Mesendoderm (in vitro differentiated cells): ENCODE data around the gene C1orf174.

Experiments used
- DNase-seq: peaks from one replicate; pipeline ENCODE4 v3.0.0; 2013
- H2AK5ac ChIP-seq: 2 replicates; pipeline ENCODE4 v1.6.1; 2013; ENCODE audit warnings: low read length, inconsistent platforms
- H2BK120ac ChIP-seq: 2 replicates; pipeline ENCODE4 v1.6.1; 2013; ENCODE audit warnings: low read depth, mild to moderate bottlenecking, low read length, moderate library complexity, mixed read lengths
- H2BK15ac ChIP-seq: replicated peaks from 2 replicates; pipeline ENCODE4 v1.6.1; 2013; ENCODE audit warnings: low read depth, mild to moderate bottlenecking, moderate library complexity
- H2BK5ac ChIP-seq: 2 replicates; pipeline ENCODE4 v1.6.1; 2013; ENCODE audit warnings: low read length, inconsistent platforms
- H3K18ac ChIP-seq: 2 replicates; pipeline ENCODE4 v1.6.1; 2013; ENCODE audit warnings: mild to moderate bottlenecking, low read length, mixed read lengths
- H3K23ac ChIP-seq: one replicate; pipeline ENCODE4 v1.6.1; 2013; ENCODE audit warnings: low read length
- H3K27ac ChIP-seq: 2 replicates; pipeline ENCODE4 v1.5.1; 2013; ENCODE audit warnings: low read depth, mild to moderate bottlenecking, inconsistent platforms, low read length, moderate library complexity
- H3K27me3 ChIP-seq: 2 replicates; pipeline ENCODE4 v1.6.1; 2013; ENCODE audit warnings: low read length, control low read depth, mild to moderate bottlenecking, inconsistent platforms; ENCODE audit not compliant: insufficient read depth, poor library complexity
- H3K36me3 ChIP-seq: 2 replicates; pipeline ENCODE4 v1.6.1; 2013; ENCODE audit warnings: low read length, inconsistent platforms; ENCODE audit not compliant: control insufficient read depth, insufficient read depth
- H3K4ac ChIP-seq: one replicate; pipeline ENCODE4 v1.6.1; 2013; ENCODE audit warnings: low read depth, mild to moderate bottlenecking, low read length, moderate library complexity
- H3K4me1 ChIP-seq: 2 replicates; pipeline ENCODE4 v1.6.1; 2013; ENCODE audit warnings: low read depth, low read length, inconsistent platforms; ENCODE audit not compliant: control insufficient read depth
- H3K4me2 ChIP-seq: 2 replicates; pipeline ENCODE4 v1.6.1; 2013; ENCODE audit warnings: low read length
- H3K4me3 ChIP-seq: 2 replicates; pipeline ENCODE4 v1.5.1; 2013; ENCODE audit warnings: mild to moderate bottlenecking, low read length
- H3K56ac ChIP-seq: one replicate; pipeline ENCODE4 v1.6.1; 2013; ENCODE audit warnings: low read length
- H3K79me1 ChIP-seq: 2 replicates; pipeline ENCODE4 v1.6.1; 2013; ENCODE audit warnings: low read length, inconsistent platforms
- H3K79me2 ChIP-seq: 2 replicates; pipeline ENCODE4 v1.6.1; 2013; ENCODE audit warnings: mild to moderate bottlenecking, low read length; ENCODE audit not compliant: control insufficient read depth, insufficient read depth
- H3K9ac ChIP-seq: 2 replicates; pipeline ENCODE4 v1.6.1; 2013; ENCODE audit warnings: low read length, inconsistent platforms
- H4K5ac ChIP-seq: one replicate; pipeline ENCODE4 v1.6.1; 2013; ENCODE audit warnings: low read length
- H4K8ac ChIP-seq: one replicate; pipeline ENCODE4 v1.6.1; 2013; ENCODE audit warnings: low read depth, mild to moderate bottlenecking, control low read depth, low read length, moderate library complexity
- WGBS: extraction: QIAGEN DNeasy Blood & Tissue Kit; methylation state at CpG from one replicate; pipeline ENCODE4 v1.1.7; 2013; ENCODE audit warnings: low lambda C conversion rate, missing lambda C conversion rate; ENCODE audit not compliant: insufficient coverage; ENCODE audit errors: extremely low coverage; 5-methylcytosine and 5-hydroxymethylcytosine counted together

The C1orf174 gene

GRCh38 chr1:3872546-3872945, 27.5 kb downstream of the C1orf174 start:
- no peak for DNase-seq
- no CpG with 5 or more reads among the region's 8 CpGs for WGBS
- Histone ChIP-seq H3K79me1 (no peaks in the 10 kb centered on the region), H3K56ac (no peak overlapping the region), H2BK15ac (no peak overlapping the region), H3K9ac (no peak overlapping the region), H3K4me2 (no peak overlapping the region), H3K27ac (no peak overlapping the region), H2BK120ac (no peak overlapping the region), H3K36me3 (no peaks in the 10 kb centered on the region), H3K4me3 (no peak overlapping the region), H2AK5ac (no peak overlapping the region), H3K23ac (no peak overlapping the region), H3K79me2 (no peaks in the 10 kb centered on the region), H4K8ac (no peak overlapping the region), H3K18ac (no peak overlapping the region), H2BK5ac (no peak overlapping the region), H3K4ac (no peak overlapping the region), H4K5ac (no peak overlapping the region), H3K27me3 (no peaks in the 10 kb centered on the region), H3K4me1 (no peaks in the 10 kb centered on the region)

DNA sequence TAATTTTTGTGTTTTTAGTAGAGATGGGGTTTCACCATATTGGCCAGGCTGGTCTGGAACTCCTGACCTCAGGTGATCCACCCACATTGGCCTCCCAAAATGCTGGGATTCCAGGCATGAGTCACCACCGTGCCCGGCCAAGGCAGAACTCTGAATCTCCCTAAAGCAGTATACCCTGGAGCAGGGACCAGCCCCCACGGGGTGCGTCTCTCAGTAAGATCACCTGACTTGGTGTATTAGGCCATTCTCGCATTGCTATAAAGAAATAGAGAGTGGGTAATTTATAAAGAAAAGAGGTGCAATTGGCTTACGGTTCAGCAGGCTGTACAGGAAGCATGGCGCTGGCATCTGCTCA, 28.6 kb downstream of the C1orf174 start:
- H3K27me3 ChIP-seq = no peaks in the 10 kb centered on the region
- no peak overlapping the region for H2AK5ac ChIP-seq
- no peak overlapping the region for H3K4ac ChIP-seq
- H3K79me2 ChIP-seq = no peaks in the 10 kb centered on the region
- DNase-seq = no peak
- H3K4me3 ChIP-seq = no peak overlapping the region
- H3K23ac ChIP-seq = no peak overlapping the region
- H3K56ac ChIP-seq = no peak overlapping the region
- no peaks in the 10 kb centered on the region for H3K79me1 ChIP-seq
- H3K18ac ChIP-seq = no peak overlapping the region
- no peak overlapping the region for H2BK120ac ChIP-seq
- H3K27ac ChIP-seq = no peak overlapping the region
- H3K4me2 ChIP-seq = no peak overlapping the region
- H4K5ac ChIP-seq = no peak overlapping the region
- no peak overlapping the region for H4K8ac ChIP-seq
- H2BK15ac ChIP-seq = no peak overlapping the region
- H3K36me3 ChIP-seq = no peaks in the 10 kb centered on the region
- no peaks in the 10 kb centered on the region for H3K4me1 ChIP-seq
- no CpG with 5 or more reads among the region's 7 CpGs for WGBS
- no peak overlapping the region for H2BK5ac ChIP-seq
- no peak overlapping the region for H3K9ac ChIP-seq

DNA sequence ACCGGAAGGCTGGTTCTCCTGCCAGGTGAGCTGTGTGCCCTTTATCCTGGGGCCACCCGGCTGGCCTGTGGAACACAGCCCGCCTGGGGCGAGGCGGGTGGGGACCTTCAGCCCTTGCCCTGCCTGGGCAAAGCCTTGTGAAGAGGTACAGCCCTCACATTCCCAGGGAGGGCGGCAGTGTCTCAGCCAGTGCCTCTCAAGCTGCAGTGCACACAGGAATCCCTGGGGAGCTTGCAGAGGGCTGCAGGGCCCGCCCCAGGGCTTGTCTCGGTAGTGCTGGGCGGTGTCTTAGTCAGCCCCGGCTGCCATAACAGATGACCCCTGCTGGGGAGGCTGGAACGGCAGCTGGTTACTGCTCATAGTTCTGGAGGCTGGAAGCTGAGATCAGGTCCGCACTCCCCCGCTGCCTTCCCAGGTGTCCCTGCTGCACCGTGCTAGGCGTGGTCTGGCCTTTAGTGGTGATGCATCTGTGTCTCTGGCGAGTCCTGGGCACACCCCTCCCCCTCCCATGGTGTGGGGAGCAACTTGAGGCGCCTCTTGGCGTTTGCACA, 30.2 kb downstream of the C1orf174 start:
- no CpG with 5 or more reads among the region's 18 CpGs for WGBS

DNA sequence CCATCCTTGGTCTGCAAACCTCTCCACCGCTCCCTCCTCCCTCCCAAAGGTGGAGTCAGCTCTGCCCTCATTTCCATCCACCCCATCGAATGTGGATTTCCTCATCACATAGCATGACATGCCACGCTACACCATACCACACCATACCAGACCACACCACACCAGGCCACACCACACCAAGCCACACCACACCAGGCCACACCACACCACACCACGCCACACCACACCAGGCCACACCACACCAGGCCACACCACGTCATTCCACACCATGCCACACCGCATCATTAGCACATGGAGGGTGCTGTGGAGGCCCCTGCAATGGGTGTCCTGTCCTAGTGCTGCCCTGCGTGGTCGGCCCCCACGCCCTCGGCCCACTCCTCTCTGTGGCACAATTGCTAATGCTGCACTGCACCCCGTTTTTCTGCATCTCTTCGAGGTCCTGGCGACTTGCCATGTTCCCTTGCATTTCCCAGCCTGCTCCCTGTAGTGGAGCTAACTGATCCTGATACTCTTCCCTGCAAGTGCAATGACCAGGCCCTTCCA, 31.5 kb downstream of the C1orf174 start:
- no CpG with 5 or more reads among the region's 13 CpGs for WGBS
- H2AK5ac ChIP-seq = no peak overlapping the region

More for the DNA sequence above, 30.2 kb downstream of the C1orf174 start:
- Histone ChIP-seq H2BK15ac (no peak overlapping the region), H3K4me3 (no peak overlapping the region), H3K79me2 (no peaks in the 10 kb centered on the region), H3K27me3 (no peaks in the 10 kb centered on the region), H3K79me1 (no peaks in the 10 kb centered on the region), H2BK120ac (no peak overlapping the region), H3K4me2 (no peak overlapping the region), H3K36me3 (no peaks in the 10 kb centered on the region), H4K8ac (no peak overlapping the region), H3K9ac (no peak overlapping the region), H4K5ac (no peak overlapping the region), H3K23ac (no peak overlapping the region), H3K56ac (no peak overlapping the region), H3K4me1 (no peaks in the 10 kb centered on the region), H3K27ac (no peak overlapping the region), H3K18ac (no peak overlapping the region), H3K4ac (no peak overlapping the region), H2BK5ac (no peak overlapping the region), H2AK5ac (no peak overlapping the region)
- DNase-seq = peak; percentile 14

DNA sequence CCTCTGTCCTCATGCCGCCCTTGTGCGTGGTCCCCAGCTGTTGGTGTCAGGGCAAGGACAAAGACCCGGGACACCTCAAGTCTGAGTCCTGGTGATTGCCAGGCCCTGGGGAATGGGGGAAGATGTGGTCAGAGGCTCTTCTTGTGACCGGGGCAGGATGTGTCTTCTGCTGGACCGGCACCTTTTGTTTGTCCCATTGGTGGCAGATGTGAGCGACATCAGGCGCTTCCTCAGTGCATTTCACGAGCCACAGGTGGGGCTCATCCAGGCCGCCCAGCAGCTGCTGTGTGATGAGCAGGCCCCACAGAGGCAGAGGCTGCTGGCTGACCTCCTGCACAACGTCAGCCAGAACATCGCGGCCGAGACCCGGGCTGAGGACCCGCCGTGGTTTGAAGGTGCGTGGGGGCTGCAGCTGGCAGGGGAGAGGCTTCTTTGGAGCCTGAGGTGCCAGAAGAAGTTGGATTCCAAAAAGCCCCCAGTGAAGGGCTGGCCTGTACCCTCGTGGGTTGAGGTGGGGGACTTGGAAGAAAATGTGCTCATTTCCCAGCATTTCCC, 34.4 kb downstream of the C1orf174 start:
- Histone ChIP-seq H3K4me3 (no peak overlapping the region), H4K8ac (no peak overlapping the region), H2BK15ac (no peak overlapping the region), H3K27me3 (no peaks in the 10 kb centered on the region), H3K4me2 (no peak overlapping the region), H3K36me3 (no peaks in the 10 kb centered on the region), H2BK5ac (no peak overlapping the region), H2AK5ac (no peak overlapping the region), H3K23ac (no peak overlapping the region), H3K9ac (no peak overlapping the region), H3K79me1 (no peaks in the 10 kb centered on the region), H3K4ac (no peak overlapping the region), H3K18ac (no peak overlapping the region), H2BK120ac (no peak overlapping the region), H3K79me2 (no peaks in the 10 kb centered on the region), H4K5ac (no peak overlapping the region), H3K4me1 (no peaks in the 10 kb centered on the region), H3K27ac (no peak overlapping the region), H3K56ac (no peak overlapping the region)
- no CpG with 5 or more reads among the region's 18 CpGs for WGBS
- no peak for DNase-seq

More for the DNA sequence above, 31.5 kb downstream of the C1orf174 start:
- Histone ChIP-seq H3K27me3 (no peaks in the 10 kb centered on the region), H4K8ac (no peak overlapping the region), H2BK15ac (no peak overlapping the region), H3K27ac (no peak overlapping the region), H3K4me1 (no peaks in the 10 kb centered on the region), H3K79me1 (no peaks in the 10 kb centered on the region), H2BK120ac (no peak overlapping the region), H3K4me2 (no peak overlapping the region), H3K9ac (no peak overlapping the region), H3K4ac (no peak overlapping the region), H3K79me2 (no peaks in the 10 kb centered on the region), H3K36me3 (no peaks in the 10 kb centered on the region), H3K18ac (no peak overlapping the region), H2BK5ac (no peak overlapping the region), H3K56ac (no peak overlapping the region), H3K4me3 (no peak overlapping the region), H4K5ac (no peak overlapping the region), H3K23ac (no peak overlapping the region)
- DNase-seq = no peak

DNA sequence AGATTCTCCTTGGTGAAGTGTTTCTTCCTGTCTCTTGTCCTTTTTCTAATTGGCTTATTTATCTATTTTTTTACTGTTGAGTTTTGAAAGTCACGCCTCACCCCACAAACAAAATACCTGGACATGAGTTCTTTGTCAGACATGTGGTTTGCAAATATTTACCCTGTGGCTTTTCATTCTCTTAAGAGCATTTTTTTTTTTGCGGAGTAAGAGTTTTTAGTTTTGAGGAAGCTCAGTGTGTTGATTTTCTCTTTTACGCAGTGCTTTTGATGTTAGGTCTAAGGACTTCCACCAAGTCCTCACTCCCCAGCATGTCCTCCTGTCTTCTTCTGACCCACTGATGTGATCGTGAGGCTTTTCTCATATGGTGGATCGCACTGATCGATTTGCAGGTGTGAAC, 35.2 kb downstream of the C1orf174 start:
- H2AK5ac ChIP-seq = no peak overlapping the region
- no peaks in the 10 kb centered on the region for H3K4me1 ChIP-seq
- no peak for DNase-seq
- H3K4me2 ChIP-seq = no peak overlapping the region
- no peak overlapping the region for H3K23ac ChIP-seq
- no peak overlapping the region for H3K4me3 ChIP-seq
- H3K79me1 ChIP-seq = no peaks in the 10 kb centered on the region
- no peaks in the 10 kb centered on the region for H3K27me3 ChIP-seq
- no peak overlapping the region for H2BK5ac ChIP-seq
- H3K9ac ChIP-seq = no peak overlapping the region
- no peak overlapping the region for H3K27ac ChIP-seq
- no peak overlapping the region for H4K8ac ChIP-seq
- H3K36me3 ChIP-seq = no peaks in the 10 kb centered on the region
- no peak overlapping the region for H3K4ac ChIP-seq
- H2BK15ac ChIP-seq = no peak overlapping the region
- H3K56ac ChIP-seq = no peak overlapping the region
- no CpG with 5 or more reads among the region's 6 CpGs for WGBS
- no peak overlapping the region for H2BK120ac ChIP-seq
- no peak overlapping the region for H4K5ac ChIP-seq
- no peak overlapping the region for H3K18ac ChIP-seq
- H3K79me2 ChIP-seq = no peaks in the 10 kb centered on the region
